ENCODE measurements around the gene TBC1D5.

TBC1D5 gene

GRCh38 chr3:17466028-17466427, 276.4 kb downstream of the TBC1D5 start:
- DNase-seq, result no peak

- DNase-seq, result no peak
Measured at GRCh38 chr3:17459470-17459993, 282.9 kb downstream of the TBC1D5 start.

GRCh38 chr3:17456650-17457049, 285.8 kb downstream of the TBC1D5 start:
- DNase-seq, result no peak

- DNase-seq, result no peak
Measured at GRCh38 chr3:17456046-17456445, 286.4 kb downstream of the TBC1D5 start.

- no peak for DNase-seq
Measured at GRCh38 chr3:17444865-17445264, 297.6 kb downstream of the TBC1D5 start.

- DNase-seq, result no peak
Measured at GRCh38 chr3:17443142-17443541, 299.3 kb downstream of the TBC1D5 start.

- no peak for DNase-seq
Measured at GRCh38 chr3:17442332-17443049, 299.9 kb downstream of the TBC1D5 start.

GRCh38 chr3:17433876-17434275, 308.6 kb downstream of the TBC1D5 start:
- no peak for DNase-seq

- no peak for DNase-seq
Measured at GRCh38 chr3:17432236-17432635, 310.2 kb downstream of the TBC1D5 start.

- DNase-seq, result no peak
Measured at GRCh38 chr3:17431484-17432045, 310.9 kb downstream of the TBC1D5 start.

GRCh38 chr3:17431004-17431403, 311.4 kb downstream of the TBC1D5 start:
- DNase-seq, result peak; percentile 5 to 50

- peak in 1 of 2 experiments; percentile 24 for DNase-seq
Measured at GRCh38 chr3:17430582-17430981, 311.8 kb downstream of the TBC1D5 start.

- DNase-seq, result no peak
Measured at GRCh38 chr3:17423786-17424536, 318.5 kb downstream of the TBC1D5 start.

GRCh38 chr3:17422636-17423035, 319.8 kb downstream of the TBC1D5 start:
- no peak for DNase-seq

GRCh38 chr3:17420668-17421067, 321.8 kb downstream of the TBC1D5 start:
- peak in 1 of 2 experiments; percentile 24 for DNase-seq

- DNase-seq, result peak; percentile 66 to 69
Measured at GRCh38 chr3:17412950-17413530, 329.4 kb downstream of the TBC1D5 start.

- DNase-seq, result peak in 1 of 2 experiments; percentile 52
Measured at GRCh38 chr3:17411157-17411877, 331.1 kb downstream of the TBC1D5 start.

- DNase-seq, result no peak
Measured at GRCh38 chr3:17407576-17407975, 334.9 kb downstream of the TBC1D5 start.

GRCh38 chr3:17404548-17404947, 337.9 kb downstream of the TBC1D5 start:
- no peak for DNase-seq

GRCh38 chr3:17402442-17402841, 340.0 kb downstream of the TBC1D5 start:
- no peak for DNase-seq

- no peak for DNase-seq
Measured at GRCh38 chr3:17401912-17402311, 340.5 kb downstream of the TBC1D5 start.

- DNase-seq, result no peak
Measured at GRCh38 chr3:17399586-17399985, 342.8 kb downstream of the TBC1D5 start.
